GM18507 (cell line): ENCODE results near the gene PRR14L.
A peak's percentile ranks its signal among the peaks of the same experiment; 100 is the strongest.
"Not testable (repeated sequence)": the region's sequence is repeated elsewhere in the genome, so short reads cannot be mapped to it uniquely, and the experiment has no call there.

ENCODE experiments used
- DNase-seq: peaks from one replicate; pipeline ENCODE4 v3.0.0; 2011; ENCODE audit warnings: low read depth; ENCODE audit not compliant: insufficient read length; ENCODE audit errors: extremely low spot score
- FAIRE-seq: peaks from 2 replicates; lab custom pipeline; 2011; peaks lifted over from hg19 to GRCh38; lab: Jason Lieb, UNC

PRR14L gene

GRCh38 chr22:31742682-31743081, 7.2 kb downstream of the PRR14L start:
- no peak for FAIRE-seq
- DNase-seq = no peak

- FAIRE-seq (no peak), DNase-seq (no peak)
Observed at GRCh38 chr22:31742115-31742514, 7.8 kb downstream of the PRR14L start.

GRCh38 chr22:31740314-31740713, 9.6 kb downstream of the PRR14L start:
- FAIRE-seq, DNase-seq: not testable (repeated sequence)

- FAIRE-seq = no peak
Observed at GRCh38 chr22:31739795-31740201, 10.1 kb downstream of the PRR14L start.

GRCh38 chr22:31738566-31738965, 11.4 kb downstream of the PRR14L start:
- FAIRE-seq (no peak), DNase-seq (no peak)

More at GRCh38 chr22:31739795-31740201, 10.1 kb downstream of the PRR14L start:
- no peak for DNase-seq

- DNase-seq (no peak), FAIRE-seq (no peak)
Observed at GRCh38 chr22:31737932-31738331, 12.0 kb downstream of the PRR14L start.

- FAIRE-seq (no peak), DNase-seq (no peak)
Observed at GRCh38 chr22:31736458-31736857, 13.5 kb downstream of the PRR14L start.

GRCh38 chr22:31734512-31734911, 15.4 kb downstream of the PRR14L start:
- no peak for DNase-seq
- FAIRE-seq = no peak

GRCh38 chr22:31733580-31734079, 16.3 kb downstream of the PRR14L start:
- FAIRE-seq = no peak
- DNase-seq = no peak

GRCh38 chr22:31732089-31732829, 17.7 kb downstream of the PRR14L start:
- no peak for FAIRE-seq

GRCh38 chr22:31730344-31730711, 19.6 kb downstream of the PRR14L start:
- FAIRE-seq (no peak), DNase-seq (no peak)

More at GRCh38 chr22:31732089-31732829, 17.7 kb downstream of the PRR14L start:
- DNase-seq = no peak

- DNase-seq (no peak), FAIRE-seq (no peak)
Observed at GRCh38 chr22:31728857-31729256, 21.1 kb downstream of the PRR14L start.

- no peak for FAIRE-seq
- no peak for DNase-seq
Observed at GRCh38 chr22:31726692-31727091, 23.2 kb downstream of the PRR14L start.

GRCh38 chr22:31723723-31724122, 26.2 kb downstream of the PRR14L start:
- FAIRE-seq = peak; percentile 15
- no peak for DNase-seq

GRCh38 chr22:31719850-31720471, 30.0 kb downstream of the PRR14L start:
- FAIRE-seq (no peak), DNase-seq (no peak)

GRCh38 chr22:31715147-31715778, 34.7 kb downstream of the PRR14L start:
- no peak for DNase-seq
- no peak for FAIRE-seq

GRCh38 chr22:31711226-31711625, 38.7 kb downstream of the PRR14L start:
- DNase-seq, FAIRE-seq: not testable (repeated sequence)

GRCh38 chr22:31707519-31707918, 42.4 kb downstream of the PRR14L start:
- no peak for DNase-seq
- FAIRE-seq = no peak

- no peak for DNase-seq
- FAIRE-seq = no peak
Observed at GRCh38 chr22:31695423-31695822, 54.5 kb downstream of the PRR14L start.

- FAIRE-seq, DNase-seq: not testable (repeated sequence)
Observed at GRCh38 chr22:31694046-31694445, 55.9 kb downstream of the PRR14L start.
